SK-N-MC (cell line): ENCODE results near the gene ATAD3C.

Experiments
- EZH2 ChIP-seq: fragments of 200-600 bp; sonication (generic); IDR thresholded peaks from one replicate; pipeline ENCODE4 v1.6.1; 2017; ENCODE audit warnings: antibody characterized with exemption
- FOXP2 ChIP-seq: optimal IDR thresholded peaks from 2 replicates; pipeline ENCODE3; 2011; ENCODE audit warnings: mild to moderate bottlenecking, moderate library complexity; ENCODE audit not compliant: insufficient read depth; ENCODE audit errors: extremely low read length, control extremely low read depth
- POLR2AphosphoS5 ChIP-seq: IDR thresholded peaks from 2 replicates; pipeline ENCODE4 v1.6.1; 2012; ENCODE audit warnings: mild to moderate bottlenecking, low read depth, low read length, borderline replicate concordance

DNA sequence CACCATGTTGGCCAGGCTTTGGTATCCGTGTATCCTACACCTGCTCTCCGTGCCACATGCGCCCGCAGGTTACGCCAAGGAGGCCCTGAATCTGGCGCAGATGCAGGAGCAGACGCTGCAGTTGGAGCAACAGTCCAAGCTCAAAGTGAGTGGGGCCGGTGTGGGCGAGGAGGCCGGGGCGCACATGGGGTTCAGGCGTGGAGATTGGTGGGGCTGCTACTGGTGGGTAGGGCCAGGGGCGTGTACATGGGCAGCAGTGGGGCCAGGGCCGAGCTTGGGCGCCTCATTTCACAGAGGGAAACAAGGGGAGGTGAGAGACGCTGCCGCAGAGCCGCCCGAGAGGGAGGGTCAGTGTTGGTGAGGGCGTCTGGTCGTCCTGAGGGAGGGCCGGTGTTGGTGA is 27.7 kb downstream of the ATAD3C start:
- TF ChIP-seq EZH2 = no peak
- TF ChIP-seq FOXP2 = no peak
- TF ChIP-seq POLR2AphosphoS5 = no peak
